ENCODE data around the gene LRRC28. TPM values are rescaled to one million over a fixed set of nuclear protein-coding genes. Genes with fewer than 3 reads are reported as not detected.

Gene LRRC28
- total RNA-seq, 1 experiment from 2014 or later, result 28.4 TPM

- ChIA-PET CTCF (interaction anchor here (1.3 kb wide), 1 partner anchor 107 kb away, joined by 3 read pairs; the partner anchor contains the start of gene SYNM), POLR2A (ENCODE audit: low non-redundant PET) (no interaction called here)
- H3K4me3 ChIP-seq (ENCODE audit: low read depth, low read length, poor library complexity, severe bottlenecking), result no peak overlapping the region
- no peaks in the 10 kb centered on the region for H3K9me3 ChIP-seq (ENCODE audit: low read depth, low read length, poor library complexity, severe bottlenecking)
- no peaks in the 10 kb centered on the region for H3K27me3 ChIP-seq (replicated peaks; ENCODE audit: insufficient read depth, low read depth, low read length, poor library complexity)
- peak; percentile 4 for DNase-seq (ENCODE audit: low spot score)
- BruUV-seq (replicated peaks), result no TSS peak
- H3K27ac ChIP-seq (ENCODE audit: low read depth, low read length, poor library complexity, severe bottlenecking), result no peak overlapping the region
- H3K4me1 ChIP-seq (ENCODE audit: insufficient read depth, low read length, poor library complexity, severe bottlenecking), result no peaks in the 10 kb centered on the region
- no peaks in the 10 kb centered on the region for H3K36me3 ChIP-seq (ENCODE audit: insufficient read depth, low read length, poor library complexity, severe bottlenecking)
- intact Hi-C loops (cut with micrococcal nuclease; ENCODE audit: unreplicated experiment), result loop anchor here (5.0 kb wide), 1 partner anchor 770 kb away; no protein-coding TSS in a partner anchor
- TF ChIP-seq CTCF (conservative IDR thresholded peaks at IDR 0.05; ENCODE audit: low read depth, low read length) (no peak), EZH2 (IDR thresholded peaks at IDR 0.05; ENCODE audit: borderline replicate concordance, low read depth, low read length, poor library complexity, severe bottlenecking) (no peak)
These were observed 38.9 kb upstream of the LRRC28 start for GRCh38 chr15:99212406-99212805.

- H3K9me3 ChIP-seq (ENCODE audit: low read depth, low read length, poor library complexity, severe bottlenecking), result no peaks in the 10 kb centered on the region
- no peak overlapping the region for H3K27ac ChIP-seq (ENCODE audit: low read depth, low read length, poor library complexity, severe bottlenecking)
- no peaks in the 10 kb centered on the region for H3K27me3 ChIP-seq (replicated peaks; ENCODE audit: insufficient read depth, low read depth, low read length, poor library complexity)
- no peaks in the 10 kb centered on the region for H3K36me3 ChIP-seq (ENCODE audit: insufficient read depth, low read length, poor library complexity, severe bottlenecking)
- DNase-seq (ENCODE audit: low spot score), result peak; percentile 71
- ChIA-PET POLR2A (ENCODE audit: low non-redundant PET) (no interaction called here), CTCF (interaction anchor here (0.5 to 1.3 kb wide), 2 partner anchors 108 to 150 kb away, joined by 3 read pairs; partner anchors contain the start of gene SYNM)
- no TSS peak for BruUV-seq (replicated peaks)
- TF ChIP-seq EZH2 (IDR thresholded peaks at IDR 0.05; ENCODE audit: borderline replicate concordance, low read depth, low read length, poor library complexity, severe bottlenecking) (no peak), CTCF (conservative IDR thresholded peaks at IDR 0.05; ENCODE audit: low read depth, low read length) (peak; percentile 93)
- no peaks in the 10 kb centered on the region for H3K4me1 ChIP-seq (ENCODE audit: insufficient read depth, low read length, poor library complexity, severe bottlenecking)
- no peak overlapping the region for H3K4me3 ChIP-seq (ENCODE audit: low read depth, low read length, poor library complexity, severe bottlenecking)
- intact Hi-C loops (cut with micrococcal nuclease; ENCODE audit: unreplicated experiment), result loop anchor here (1.0 to 5.0 kb wide), 3 partner anchors 108 to 771 kb away; partner anchors contain the start of gene SYNM
These were observed 38.0 kb upstream of the LRRC28 start for GRCh38 chr15:99213187-99213811.

- Histone ChIP-seq H3K4me3 (ENCODE audit: low read depth, low read length, poor library complexity, severe bottlenecking) (no peak overlapping the region), H3K27ac (ENCODE audit: low read depth, low read length, poor library complexity, severe bottlenecking) (no peak overlapping the region), H3K9me3 (ENCODE audit: low read depth, low read length, poor library complexity, severe bottlenecking) (no peaks in the 10 kb centered on the region), H3K27me3 (replicated peaks; ENCODE audit: insufficient read depth, low read depth, low read length, poor library complexity) (no peaks in the 10 kb centered on the region), H3K36me3 (ENCODE audit: insufficient read depth, low read length, poor library complexity, severe bottlenecking) (no peaks in the 10 kb centered on the region), H3K4me1 (ENCODE audit: insufficient read depth, low read length, poor library complexity, severe bottlenecking) (no peaks in the 10 kb centered on the region)
- POLR2A ChIA-PET (ENCODE audit: low non-redundant PET), result no interaction called here
- CTCF ChIA-PET, result no interaction called here
- no peak for TF ChIP-seq CTCF (conservative IDR thresholded peaks at IDR 0.05; ENCODE audit: low read depth, low read length)
- TF ChIP-seq EZH2 (IDR thresholded peaks at IDR 0.05; ENCODE audit: borderline replicate concordance, low read depth, low read length, poor library complexity, severe bottlenecking), result no peak
- intact Hi-C loops (cut with micrococcal nuclease; ENCODE audit: unreplicated experiment), result no loop called here
- DNase-seq (ENCODE audit: low spot score), result no peak
- BruUV-seq (replicated peaks), result no TSS peak
These were observed 26.7 kb upstream of the LRRC28 start for GRCh38 chr15:99224372-99225214.
